ENCODE results near the gene WARS2.

GRCh38 chr1:118995312-118996016, 145.0 kb downstream of the WARS2 start:
- TF ChIP-seq POLR2A (IDR thresholded peaks at IDR 0.05; ENCODE audit: low read length) = no peak
- no peak for TF ChIP-seq GATA1 (IDR thresholded peaks at IDR 0.05; ENCODE audit: low read depth, low read length)

All from erythroblast (primary cell).